Embryonic facial prominence (tissue), 1 donor: ENCODE data around the gene ADARB2.
"Not testable (repeated sequence)": the region's sequence is repeated elsewhere in the genome, so short reads cannot be mapped to it uniquely, and the experiment has no call there.

Experiments used
- DNase-seq: peaks from one replicate; pipeline ENCODE4 v3.0.0-alpha.2; 2016; ENCODE audit errors: extremely low spot score

Gene ADARB2

GRCh38 chr10:1266033-1266802 is 471.1 kb downstream of the ADARB2 start:
- DNase-seq = no peak

DNA sequence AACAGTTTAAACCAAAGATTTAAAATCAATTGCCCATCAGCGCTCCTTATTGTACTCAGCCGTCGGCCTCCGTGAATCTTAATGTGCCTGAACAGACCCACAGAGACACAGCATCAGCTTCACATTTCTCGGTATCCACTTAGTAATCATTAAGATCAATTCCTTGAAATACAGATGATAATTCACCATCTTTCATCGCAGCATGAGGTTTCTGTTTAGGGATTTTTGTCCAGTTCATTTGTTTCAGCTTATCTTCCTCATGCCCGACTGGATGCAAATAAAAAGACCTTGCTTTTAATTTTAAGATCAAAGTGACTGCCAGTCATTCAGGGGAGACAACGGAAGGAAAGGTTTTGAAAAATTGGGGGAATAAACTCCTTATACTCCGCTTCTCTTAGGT is 473.3 kb downstream of the ADARB2 start:
- no peak for DNase-seq

GRCh38 chr10:1257274-1257673 is 480.1 kb downstream of the ADARB2 start:
- DNase-seq = no peak

GRCh38 chr10:1256432-1256725 is 480.9 kb downstream of the ADARB2 start:
- DNase-seq = no peak

- DNase-seq = no peak
Observed at GRCh38 chr10:1255600-1256431, 481.5 kb downstream of the ADARB2 start.

DNA sequence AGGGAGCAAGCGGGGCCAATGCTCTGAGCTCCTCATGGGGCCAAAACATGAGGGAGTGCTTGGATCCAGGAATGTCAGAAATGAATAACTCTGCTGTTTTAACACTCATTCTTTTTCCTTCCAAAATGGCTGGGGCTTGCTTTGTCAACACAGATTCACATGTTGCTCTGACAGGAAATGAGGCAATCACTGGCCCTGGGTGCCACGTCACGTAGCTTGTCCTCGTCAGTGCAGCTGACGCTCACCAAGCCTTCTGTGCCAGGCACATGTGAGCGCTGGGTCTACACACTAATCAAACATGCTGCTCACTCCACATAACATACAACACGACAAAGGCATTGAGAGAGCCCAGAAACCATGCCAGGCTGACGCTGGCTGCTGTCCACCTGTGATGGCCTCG is 482.2 kb downstream of the ADARB2 start:
- DNase-seq = no peak

GRCh38 chr10:1253523-1254353 is 483.6 kb downstream of the ADARB2 start:
- no peak for DNase-seq

GRCh38 chr10:1251769-1252168 is 485.6 kb downstream of the ADARB2 start:
- DNase-seq = no peak

DNA sequence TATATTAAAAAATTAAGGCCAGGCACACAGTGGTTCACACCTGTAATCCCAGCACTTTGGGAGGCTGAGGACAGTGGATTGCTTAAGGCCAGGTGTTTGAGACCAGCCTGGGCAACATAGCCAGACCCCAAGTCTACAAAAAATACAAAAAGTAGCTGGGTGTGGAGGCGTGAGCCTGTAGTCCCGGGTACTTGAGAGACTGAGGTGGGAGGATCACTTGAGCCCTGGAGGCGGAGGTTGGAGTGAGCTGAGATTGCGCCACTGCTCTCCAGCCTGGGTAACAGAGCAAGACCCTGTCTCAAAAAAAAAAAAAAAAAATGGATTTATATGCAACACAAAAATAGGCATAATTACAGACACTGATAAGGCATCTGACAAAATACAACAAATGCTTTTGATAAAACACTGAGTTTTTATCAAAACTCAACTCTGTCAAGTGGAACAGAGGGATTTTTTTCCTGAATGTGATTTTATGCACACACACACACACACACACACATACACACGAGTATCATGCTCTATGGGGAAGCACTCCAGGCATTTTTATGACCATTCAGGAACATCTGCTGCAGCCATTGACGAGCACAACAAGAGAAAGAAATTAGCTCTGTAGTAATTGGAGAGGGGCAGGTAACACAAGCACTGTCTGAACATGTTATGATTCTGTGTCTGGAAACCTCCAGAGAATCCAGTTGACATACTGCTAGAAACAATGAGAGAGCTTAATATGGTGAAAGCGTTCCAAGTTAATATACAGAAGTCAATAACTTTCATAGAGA is 488.0 kb downstream of the ADARB2 start:
- DNase-seq = no peak

GRCh38 chr10:1248262-1248630 is 489.1 kb downstream of the ADARB2 start:
- not testable (repeated sequence) for DNase-seq

- no peak for DNase-seq
Observed at GRCh38 chr10:1247598-1248261, 489.6 kb downstream of the ADARB2 start.

DNA sequence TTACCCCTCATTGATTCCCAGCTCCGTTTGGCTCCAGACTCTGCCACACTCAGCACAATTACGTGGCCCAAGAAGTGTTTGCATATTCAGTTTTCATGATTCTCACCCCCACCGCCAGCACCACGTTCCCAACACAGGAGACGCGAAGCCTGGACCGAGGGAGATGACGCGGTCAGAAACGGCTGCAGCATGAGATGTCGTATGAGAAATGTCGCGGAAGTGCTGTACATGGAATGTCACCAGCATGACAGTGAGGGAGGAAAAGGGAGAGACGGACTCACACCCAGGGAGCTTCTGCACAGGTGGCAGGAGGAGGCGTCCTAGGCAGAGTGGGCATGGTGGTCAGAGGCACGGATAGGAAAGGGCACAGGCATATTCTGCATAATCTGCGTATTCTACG is 492.8 kb downstream of the ADARB2 start:
- DNase-seq = no peak

DNA sequence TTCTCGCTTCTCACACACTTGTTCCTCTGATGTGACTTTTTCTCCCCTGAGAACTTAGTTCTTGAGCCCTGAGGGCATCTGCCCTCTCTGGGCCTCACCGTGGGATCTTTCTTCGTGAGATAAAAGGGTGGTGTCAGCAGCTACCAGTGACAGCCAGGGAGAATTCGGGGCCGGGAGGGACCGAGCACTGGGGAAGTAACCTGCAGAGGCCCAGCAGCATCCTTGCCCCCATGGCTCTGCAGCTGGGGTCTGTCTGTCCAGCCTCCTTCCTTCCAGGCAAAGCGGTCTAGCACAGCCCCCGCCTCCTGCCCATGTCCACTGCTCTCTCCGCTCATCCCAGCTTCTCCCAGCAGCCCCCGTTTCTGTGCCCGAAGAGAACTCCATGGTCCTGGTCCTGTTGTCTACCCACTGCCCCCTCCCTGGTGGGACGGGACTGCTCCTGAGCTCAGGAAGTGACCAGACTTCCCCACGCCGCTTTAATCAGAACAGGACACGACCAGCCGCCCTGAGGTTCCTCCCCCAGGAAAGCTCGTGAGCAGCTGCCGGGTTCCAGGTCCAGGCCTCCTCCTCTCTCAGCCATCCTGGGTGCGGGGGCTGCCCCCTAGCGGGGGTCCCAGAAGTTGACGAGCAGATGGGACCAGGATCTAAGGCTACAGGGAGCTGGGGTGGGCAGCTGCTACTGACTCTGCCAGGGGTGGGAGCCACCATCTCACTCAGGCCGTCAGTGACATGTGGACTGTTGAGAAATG is 493.7 kb downstream of the ADARB2 start:
- no peak for DNase-seq

DNA sequence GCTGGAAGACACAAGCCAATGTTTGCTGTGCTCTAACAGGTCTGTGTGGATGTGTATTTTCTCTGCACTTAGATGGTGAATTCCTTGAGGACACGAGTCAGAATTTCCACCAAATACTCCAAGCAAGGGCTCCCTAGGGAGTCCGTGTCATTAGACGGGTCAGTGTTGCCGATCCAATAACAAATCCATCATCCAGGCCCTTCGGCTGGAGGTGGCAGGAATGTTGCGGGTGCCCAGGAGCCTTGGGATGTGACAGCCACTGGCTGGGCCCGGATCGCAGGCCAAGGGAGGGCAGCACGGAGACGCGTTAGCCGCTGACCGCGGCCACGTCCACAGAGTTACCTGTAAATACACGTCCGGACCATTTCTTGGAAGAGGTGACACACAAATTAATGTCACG is 494.4 kb downstream of the ADARB2 start:
- no peak for DNase-seq

GRCh38 chr10:1241973-1242935 is 495.1 kb downstream of the ADARB2 start:
- no peak for DNase-seq

DNA sequence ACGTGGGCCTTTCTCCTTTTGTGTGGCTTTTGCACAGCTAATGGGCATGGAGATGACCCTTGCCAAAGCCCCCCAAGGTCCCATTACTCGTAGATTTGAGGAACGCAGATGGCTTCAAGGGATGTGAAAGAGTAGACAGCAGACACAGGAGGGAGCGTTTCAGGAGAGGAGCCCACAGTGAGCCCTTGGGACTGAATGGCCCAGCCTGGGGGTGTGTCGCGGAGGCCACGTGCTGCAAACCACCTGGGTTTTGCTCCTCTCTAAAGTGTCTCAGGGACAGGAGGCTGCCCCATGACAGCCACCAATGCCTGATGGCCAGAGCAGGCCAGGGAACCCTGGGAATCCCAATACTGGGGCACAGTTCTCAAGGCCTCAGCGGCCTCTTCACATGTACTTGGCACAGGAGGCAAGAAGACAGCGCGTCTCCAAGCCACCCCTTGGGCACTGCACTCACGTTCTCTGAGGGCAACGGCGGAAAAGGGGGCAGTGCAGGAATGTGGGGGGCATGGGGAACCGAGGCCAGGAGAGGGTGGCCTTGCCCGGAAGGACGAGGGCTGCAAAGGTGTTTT is 495.9 kb downstream of the ADARB2 start:
- DNase-seq = no peak

- DNase-seq = no peak
Observed at GRCh38 chr10:1240341-1240775, 497.0 kb downstream of the ADARB2 start.

DNA sequence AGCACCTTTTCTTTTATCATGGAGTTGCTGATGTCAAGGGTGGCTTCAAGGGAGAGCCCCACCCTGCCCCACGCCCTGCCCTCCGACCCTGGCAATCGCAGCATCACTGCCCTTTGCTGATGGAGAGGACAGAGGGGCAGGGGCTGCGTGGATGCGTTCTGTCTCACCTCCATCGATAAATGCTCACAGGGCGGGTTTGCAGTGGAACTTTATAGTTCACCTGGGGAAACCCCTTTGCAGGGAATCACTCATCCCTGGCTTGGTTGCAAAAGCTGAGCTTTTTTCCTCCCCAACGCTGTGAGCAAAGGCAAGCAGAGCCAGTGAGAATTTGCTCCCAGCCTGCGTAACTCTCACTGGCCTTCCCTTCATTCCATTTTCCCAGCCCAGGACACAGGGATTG is 504.3 kb downstream of the ADARB2 start:
- DNase-seq = no peak
